ENCODE results near the gene ODAD3.
"Not testable (repeated sequence)": the region's sequence is repeated elsewhere in the genome, so short reads cannot be mapped to it uniquely, and the experiment has no call there.

ODAD3 gene

GRCh38 chr19:11458912-11459311, 24.0 kb upstream of the ODAD3 start:
- DNase-seq = not testable (repeated sequence)

DNA sequence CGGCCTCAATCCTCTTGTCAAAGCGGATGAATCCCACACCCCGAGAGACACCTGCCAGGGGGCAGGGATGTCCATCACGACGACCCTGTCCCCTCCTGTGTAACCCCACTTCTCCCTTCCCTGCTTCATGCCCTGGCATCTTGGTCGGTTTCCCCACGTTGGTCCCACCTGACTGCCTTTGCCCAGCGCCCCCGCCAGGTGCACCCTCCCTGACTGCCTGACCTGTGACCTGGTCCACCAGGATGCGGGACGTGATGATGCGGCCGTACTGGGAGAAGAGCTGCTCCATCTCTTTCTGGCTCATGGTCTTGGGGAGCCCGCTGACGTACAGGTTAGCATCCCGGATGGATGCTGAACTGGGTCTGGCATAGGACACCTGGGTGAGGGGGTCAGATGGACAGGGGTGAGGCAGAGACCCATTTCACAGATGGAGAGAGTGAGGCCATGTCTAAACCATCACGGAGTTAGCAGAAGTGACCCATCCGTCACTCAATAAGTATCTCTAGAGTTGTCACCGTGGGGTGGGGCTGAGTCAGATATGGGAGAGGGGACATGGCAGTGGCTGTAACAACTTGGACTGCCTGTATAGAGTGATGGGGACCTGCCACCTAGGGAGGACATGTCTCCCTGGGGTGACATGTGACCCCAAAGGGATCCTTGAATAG, 23.4 kb upstream of the ODAD3 start:
- no peak for DNase-seq

- no peak for DNase-seq
Observed at GRCh38 chr19:11457831-11458230, 22.9 kb upstream of the ODAD3 start.

- DNase-seq = no peak
Observed at GRCh38 chr19:11457115-11457514, 22.2 kb upstream of the ODAD3 start.

DNA sequence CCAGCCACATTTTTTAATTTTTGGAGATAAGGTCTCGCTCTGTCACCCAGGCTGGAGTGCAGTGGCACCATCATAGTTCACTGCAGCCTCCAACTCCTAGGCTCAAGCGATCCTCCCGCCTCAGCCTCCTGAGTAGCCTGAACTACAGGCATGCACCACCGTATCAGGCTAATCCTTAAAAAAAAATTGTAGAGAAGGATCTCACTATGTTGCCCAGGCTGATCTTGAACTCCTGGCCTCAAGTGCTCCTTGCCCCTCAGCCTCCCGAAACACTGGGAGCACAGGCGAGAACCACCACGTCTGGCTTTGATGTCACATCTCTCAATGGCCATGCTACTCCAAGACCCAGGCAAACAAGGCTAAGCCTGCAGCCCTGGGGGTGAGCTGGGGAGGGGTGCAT, 21.7 kb upstream of the ODAD3 start:
- no peak for DNase-seq

DNA sequence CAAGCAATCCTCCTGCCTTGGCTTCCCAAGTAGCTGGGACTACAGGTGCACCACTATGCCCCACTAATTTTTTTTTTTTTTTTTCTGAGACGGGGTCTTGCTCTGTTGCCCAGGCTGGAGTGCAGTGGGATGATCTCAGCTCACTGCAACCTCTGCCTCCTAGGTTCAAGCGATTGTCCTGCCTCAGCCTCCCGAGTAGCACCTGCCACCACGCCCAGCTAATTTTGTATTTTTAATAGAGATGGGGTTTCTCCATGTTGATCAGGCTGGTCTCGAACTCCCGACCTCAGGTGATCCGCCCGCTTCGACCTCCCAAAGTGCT, 20.3 kb upstream of the ODAD3 start:
- DNase-seq = not testable (repeated sequence)

DNA sequence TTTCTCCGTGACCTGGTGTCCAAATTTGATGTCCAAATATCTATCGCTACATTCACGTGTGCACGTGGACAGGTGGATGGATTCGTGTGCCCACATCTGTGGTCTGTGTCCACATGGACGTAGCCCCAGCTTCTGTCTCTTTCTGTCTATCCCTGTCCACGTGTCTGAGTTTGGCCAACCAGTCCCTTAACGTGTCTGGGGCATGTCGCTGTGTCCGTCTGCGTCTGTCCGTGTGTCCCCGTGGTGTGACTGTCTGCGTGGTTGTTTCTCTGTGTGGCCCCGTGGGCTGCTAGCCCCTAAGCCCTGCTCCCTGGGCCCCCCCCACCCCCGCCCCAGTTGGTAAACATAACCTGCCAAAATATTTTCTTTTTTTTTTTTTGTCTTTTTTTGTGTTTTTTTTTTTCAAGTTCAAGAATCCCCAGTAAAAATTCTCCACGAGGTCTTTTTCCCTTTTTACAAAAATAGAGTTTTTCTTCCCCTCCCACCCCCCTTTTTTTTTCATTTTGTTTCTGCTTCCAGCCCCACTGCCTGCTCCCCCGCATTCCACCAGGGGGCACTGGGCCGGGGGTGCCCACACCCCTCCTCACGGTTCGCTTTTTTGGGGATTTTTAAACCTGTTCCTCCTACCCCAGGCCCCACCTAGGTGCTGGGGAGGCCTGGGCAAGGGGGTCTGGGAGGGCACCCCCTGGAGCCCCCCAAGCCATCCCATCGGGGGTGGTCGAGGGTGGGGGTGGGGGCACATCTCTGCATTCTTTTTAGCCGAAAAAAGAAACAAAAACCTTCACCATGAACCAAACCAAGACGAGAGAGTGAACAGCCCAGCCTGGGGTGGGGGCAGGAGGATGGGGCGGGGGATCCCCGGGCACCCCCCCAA, 18.8 kb upstream of the ODAD3 start:
- DNase-seq = no peak

- no peak for DNase-seq
Observed at GRCh38 chr19:11452620-11453310, 17.8 kb upstream of the ODAD3 start.

- DNase-seq = no peak
Observed at GRCh38 chr19:11451871-11452619, 17.1 kb upstream of the ODAD3 start.

DNA sequence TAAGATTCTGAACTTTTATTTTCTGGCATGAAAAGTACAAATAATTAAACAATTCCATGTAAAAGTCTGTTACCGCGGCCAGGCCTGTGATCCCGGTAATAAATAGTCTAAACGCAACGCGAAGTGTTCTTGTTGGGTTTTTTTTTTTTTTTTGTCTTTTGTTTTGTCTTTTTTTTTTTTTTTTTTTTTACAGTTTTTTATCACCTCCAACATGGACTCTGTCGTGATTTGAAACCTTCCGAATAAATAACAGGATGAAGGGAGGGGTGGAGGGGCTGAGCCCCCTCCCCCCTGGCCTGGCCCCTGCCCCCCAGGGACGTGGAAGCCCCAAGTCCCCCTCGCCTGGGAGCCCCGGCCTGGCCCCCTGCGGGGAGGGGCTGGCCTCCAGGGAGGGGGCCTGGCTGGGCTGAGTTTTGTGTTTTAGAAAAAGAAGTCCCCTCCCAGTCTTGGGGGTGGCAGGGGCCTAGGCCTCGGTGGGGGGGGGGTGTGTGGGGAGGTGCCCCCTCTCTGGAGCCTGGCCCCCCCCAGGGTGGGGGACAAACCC, 16.5 kb upstream of the ODAD3 start:
- DNase-seq = no peak

DNA sequence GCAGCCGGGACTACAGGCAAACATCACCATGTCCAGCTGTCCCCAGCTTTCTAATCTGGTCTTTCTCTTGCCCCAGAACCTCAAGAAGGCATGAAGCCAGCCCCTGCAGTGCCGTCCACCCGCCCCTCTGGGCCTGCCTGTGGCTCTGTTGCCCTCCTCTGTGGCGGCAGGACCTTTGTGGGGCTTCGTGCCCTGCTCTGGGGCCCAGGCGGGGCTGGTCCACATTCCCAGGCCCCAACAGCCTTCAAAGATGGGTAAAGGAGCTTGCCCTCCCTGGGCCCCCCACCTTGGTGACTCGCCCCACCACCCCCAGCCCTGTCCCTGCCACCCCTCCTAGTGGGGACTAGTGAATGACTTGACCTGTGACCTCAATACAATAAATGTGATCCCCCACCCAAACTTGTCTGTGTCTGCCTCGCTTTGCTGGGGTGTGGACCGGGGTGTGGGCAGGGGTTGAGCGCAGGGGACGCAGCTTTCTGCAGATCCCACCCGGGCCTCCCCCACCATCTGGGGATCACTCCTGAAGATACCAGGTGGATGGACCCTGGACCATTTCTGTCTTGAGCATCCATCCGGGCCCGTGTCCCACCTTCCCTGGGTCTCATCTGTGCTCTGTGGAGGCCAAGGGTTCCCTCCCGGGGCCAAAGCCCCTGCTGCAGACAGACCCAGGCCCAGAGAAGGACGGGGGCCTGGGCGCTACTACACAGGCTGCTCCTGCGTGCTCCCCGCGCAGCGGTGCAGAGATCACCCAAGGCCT, 15.8 kb upstream of the ODAD3 start:
- no peak for DNase-seq

DNA sequence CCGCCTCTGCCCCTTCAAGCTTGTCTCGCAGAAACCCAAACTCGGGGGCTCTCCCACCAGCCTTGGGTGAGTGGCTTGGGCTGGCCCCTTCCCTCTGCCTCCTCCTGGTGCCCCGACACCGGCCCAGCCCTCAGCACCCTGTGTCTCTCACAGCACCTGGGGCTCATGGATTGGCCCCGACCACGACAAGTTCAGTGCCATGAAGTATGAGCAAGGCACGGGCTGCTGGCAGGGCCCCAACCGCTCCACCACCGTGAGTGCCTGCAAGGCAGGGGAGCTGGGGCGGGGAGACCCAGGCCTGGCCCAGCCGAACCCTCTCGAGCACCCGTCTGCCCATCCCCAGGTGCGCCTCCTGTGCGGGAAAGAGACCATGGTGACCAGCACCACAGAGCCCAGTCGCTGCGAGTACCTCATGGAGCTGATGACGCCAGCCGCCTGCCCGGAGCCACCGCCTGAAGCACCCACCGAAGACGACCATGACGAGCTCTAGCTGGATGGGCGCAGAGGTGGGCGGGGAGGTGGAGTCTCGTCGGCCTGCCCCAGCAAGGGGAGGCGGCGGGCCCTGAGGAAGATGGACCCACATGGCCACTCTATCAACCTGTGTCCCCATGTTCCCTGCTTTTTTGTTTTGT, 14.1 kb upstream of the ODAD3 start:
- DNase-seq = no peak

GRCh38 chr19:11448410-11448809, 13.5 kb upstream of the ODAD3 start:
- no peak for DNase-seq

- DNase-seq = no peak
Observed at GRCh38 chr19:11447347-11448262, 12.7 kb upstream of the ODAD3 start.

- DNase-seq = no peak
Observed at GRCh38 chr19:11446652-11447301, 11.9 kb upstream of the ODAD3 start.

DNA sequence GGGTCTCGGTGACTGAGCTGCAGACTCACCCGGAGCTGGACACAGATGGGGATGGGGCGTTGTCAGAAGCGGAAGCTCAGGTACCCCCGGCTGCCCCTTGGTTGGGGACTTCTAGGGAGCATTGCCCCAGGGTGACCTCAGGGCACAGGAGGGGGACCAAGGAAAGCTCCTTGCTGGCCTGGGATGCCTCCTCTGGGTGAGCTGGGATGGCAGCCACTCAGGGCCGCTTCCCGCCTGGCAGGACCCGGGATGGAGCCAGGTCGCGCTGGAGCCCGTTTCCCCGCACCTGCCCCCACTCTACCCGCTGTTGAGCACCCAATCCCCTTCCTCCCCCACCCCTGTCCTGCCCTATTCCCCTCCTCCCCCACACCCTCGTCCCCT, 11.3 kb upstream of the ODAD3 start:
- no peak for DNase-seq

DNA sequence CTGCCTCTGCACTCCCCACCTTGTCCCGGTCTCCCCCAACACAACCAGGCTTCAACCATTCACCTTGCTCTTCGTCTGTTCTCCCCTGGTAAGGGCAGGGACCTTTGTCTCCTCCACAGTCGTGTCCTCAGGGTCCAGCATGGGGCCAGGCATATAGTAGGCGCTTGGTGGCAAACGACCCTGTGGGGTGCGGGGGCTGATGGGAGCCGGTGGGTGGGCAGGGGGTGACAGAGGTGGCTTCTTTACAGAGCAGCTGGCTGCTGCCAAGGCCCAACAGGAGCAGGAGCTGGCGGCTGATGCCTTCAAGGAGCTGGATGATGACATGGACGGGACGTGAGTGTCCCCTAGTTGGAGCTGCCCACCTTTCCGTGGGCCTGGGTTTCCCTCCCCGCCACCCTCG, 10.2 kb upstream of the ODAD3 start:
- no peak for DNase-seq

- no peak for DNase-seq
Observed at GRCh38 chr19:11444059-11444458, 9.1 kb upstream of the ODAD3 start.

DNA sequence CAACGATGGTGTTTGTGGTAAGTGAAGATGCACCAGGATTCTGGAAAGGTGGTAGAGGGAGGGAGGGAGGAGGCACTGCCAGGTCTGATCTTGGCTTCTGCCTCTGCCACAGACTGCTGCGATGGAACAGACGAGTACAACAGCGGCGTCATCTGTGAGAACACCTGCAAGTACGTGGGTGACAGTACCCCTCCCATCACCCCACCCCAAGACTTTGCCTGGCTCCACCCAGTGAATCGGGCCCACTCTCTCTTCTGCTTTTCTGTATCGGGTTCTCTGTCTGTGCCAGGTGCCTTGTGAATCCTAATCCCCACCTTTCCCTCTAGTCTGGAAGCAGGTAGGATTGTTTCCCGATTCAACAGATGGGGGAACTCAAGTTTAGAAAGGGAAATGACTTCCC, 3.0 kb upstream of the ODAD3 start:
- no peak for DNase-seq

GRCh38 chr19:11435833-11436313, 952 bp upstream of the ODAD3 start:
- DNase-seq = no peak
